NCI-H524 (cell line): ENCODE data around the gene LLGL2.

Experiments used
- DNase-seq, 2 experiments: peaks; one replicate each; lab custom pipeline; 2025; lab: John Stamatoyannopoulos, UW

LLGL2 gene

GRCh38 chr17:75521951-75522727 is 3.4 kb upstream of the LLGL2 start:
- no peak for DNase-seq

DNA sequence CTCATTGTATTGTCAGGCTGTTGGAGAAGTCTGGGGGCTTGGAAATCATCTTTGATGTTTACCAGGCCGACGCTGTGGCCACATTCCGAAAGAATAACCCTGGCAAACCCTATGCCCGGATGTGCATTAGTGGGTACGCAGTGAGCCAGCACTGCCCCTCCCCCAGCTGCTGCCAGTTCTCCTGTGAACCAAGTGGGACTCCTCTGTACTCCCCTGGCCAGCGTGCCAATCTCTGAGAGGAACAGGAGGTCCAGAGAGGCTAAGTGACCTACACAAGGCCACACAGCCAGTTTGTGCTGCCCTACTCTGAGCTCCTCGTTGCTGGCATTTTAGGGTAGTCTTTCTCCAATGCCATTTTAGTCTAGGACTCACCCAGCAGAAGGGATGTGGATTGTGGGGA is 1.9 kb upstream of the LLGL2 start:
- DNase-seq: no peak

DNA sequence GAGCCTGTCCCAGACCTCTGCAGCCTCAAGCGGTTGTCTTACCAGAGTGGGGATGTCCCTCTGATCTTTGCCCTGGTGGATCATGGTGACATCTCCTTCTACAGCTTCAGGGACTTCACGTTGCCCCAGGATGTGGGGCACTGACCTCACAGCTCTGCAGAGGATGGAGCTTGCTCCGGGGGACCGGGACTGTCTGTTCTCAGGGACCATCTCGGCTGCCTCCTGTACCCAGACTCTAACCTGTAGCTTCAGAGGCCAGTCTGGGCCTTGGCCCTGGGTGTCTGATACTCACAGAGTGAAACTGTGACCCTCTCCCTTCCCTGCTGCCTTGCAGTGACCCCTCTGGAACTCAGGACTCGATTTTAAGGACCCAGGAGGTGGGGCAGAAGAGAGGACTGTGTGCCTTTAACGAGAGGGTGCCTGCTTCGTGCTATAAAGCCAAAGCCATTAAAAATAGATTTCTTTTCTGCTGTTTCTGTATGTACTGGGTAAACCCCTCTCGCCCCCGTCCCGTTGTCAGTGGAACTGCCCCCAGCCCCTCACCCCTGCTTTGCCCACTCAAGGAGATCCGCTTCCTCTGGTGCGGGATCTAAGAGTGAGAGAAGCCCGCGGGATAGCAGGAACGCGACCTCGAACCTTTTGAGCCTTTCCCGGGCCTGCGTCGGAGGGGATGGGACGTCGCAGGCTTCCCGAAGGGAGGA is 1.1 kb upstream of the LLGL2 start:
- DNase-seq: no peak

DNA sequence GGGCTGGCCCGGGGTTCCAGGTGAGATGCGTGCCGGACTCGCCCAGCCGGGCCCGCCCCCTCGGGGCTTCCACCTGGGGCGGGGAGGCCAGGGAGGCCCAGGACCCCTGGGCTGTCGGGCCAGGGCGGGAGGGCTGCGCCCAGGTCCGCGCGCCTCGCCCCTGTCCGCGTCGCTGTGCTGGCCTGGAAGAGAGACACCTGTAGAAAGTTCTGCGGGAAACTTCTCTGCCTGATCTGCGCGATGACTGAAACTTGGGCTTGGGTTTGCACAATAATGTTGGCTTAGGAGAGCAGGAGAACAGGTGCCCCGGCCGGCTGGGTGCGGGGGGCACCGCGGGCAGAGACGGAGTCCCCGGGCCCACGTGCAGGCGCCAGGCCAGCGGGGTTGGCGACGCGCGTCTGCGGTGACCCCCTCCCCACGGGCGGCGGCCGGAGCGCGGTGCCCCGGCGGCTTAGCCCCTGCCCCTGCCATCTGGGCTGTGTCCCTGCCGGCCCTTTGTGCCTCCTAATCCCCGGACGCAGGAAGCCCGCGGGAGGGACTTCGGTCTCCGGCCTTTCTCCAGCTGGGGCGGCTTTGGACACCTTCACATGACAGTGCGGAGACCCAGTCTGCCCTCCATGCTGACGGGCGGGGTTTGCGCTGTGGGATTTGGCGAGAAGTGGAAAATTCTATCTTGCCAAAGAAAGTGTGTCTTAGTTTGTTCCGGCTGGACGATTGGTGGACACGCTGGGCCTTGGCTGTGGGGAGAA is 483 bp downstream of the LLGL2 start:
- peak in 1 of 2 experiments; percentile 54 for DNase-seq

DNA sequence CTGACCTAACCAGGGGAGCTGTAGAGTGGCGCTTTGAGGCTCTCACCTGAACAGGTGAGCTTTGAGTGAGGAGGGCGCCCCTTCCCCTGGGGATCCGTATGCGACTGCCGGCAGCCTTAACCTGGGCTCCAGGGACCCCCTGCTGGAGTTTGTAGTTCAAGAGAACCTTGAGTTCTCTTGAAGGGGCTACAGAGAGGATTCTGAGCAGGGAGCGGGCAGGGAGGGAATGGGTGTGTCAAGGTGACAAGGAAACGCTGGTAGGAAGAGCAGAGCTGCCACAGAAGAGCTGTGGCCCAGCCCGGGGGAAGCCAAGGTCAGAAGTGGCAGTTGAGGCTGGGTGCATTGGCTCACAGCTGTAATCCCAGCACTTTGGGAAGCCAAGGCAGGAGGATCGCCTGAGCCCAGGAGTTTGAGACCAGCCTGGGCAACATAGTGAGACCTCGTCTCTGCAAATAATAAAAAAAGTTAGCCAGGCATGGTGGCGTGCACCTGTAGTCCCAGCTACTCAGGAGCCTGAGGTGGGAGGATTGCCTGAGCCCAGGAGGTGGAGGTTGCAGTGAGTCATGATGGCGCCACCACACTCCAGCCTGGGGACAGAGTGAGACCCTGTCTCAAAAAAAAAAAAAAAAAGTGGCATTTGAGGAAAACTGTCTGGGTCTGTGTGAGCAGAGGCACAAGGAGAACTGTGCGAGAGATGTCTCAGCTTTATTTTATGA is 1.2 kb downstream of the LLGL2 start:
- DNase-seq: no peak

GRCh38 chr17:75530837-75531720 is 5.6 kb downstream of the LLGL2 start:
- no peak for DNase-seq

DNA sequence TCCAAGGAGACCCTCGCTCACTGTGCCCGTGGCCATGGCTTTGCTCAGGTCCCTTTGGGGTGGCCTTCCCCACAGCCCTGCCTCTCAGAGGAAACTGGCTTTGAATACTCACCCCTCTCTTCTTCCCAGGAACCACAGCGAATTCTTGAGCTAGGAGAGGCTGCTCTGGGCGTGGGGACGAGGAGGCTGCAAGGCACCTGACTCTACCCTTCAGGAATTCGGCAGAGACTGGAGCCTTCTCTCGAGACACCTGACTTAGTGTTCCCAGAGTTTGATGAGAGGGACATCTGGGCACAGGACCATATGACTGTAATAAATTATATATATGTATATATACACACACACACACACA is 6.2 kb downstream of the LLGL2 start:
- DNase-seq: no peak

- no peak for DNase-seq
Measured at GRCh38 chr17:75535119-75535537, 9.6 kb downstream of the LLGL2 start.

DNA sequence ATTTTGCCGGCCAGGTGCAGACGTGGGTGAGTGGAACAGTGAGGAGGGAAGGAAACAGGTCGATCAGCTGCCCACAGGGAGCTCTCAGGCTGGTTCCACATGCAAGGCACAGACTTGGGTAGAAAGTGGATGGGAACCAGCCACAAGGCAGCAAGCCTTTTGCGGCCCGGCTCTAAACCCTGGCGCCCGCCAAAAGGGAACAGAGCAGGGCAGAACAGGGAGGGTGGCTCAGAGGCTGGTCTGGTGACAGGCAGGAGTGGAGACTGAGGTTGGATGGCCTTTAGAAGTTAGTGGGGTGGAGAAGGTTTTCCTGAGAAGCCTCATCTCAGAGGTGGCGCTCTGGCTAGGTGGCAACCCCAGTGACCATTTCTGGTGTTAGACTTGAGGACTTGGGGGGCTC is 10.4 kb downstream of the LLGL2 start:
- no peak for DNase-seq

DNA sequence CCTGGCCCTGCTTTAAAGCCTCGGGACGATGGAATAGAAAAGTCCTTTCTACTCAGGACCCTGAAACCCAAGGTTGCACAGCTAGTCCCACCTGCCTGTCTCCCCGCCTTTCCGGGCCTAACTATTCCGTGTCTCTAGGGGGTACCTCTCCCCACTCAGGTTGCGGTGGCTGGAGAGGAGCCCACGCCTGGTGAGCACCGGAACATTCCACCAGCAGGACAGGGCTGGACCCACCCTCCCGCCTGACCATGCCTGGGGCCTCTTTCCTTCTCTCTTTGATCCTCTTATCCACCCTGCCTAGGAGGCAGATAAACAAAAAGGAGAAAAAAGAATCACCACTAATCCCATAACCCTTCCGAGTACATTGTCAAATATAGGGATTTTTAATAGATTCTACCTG is 10.9 kb downstream of the LLGL2 start:
- DNase-seq: no peak

GRCh38 chr17:75539967-75540729 is 14.7 kb downstream of the LLGL2 start:
- no peak for DNase-seq

GRCh38 chr17:75540923-75541503 is 15.5 kb downstream of the LLGL2 start:
- DNase-seq: no peak

DNA sequence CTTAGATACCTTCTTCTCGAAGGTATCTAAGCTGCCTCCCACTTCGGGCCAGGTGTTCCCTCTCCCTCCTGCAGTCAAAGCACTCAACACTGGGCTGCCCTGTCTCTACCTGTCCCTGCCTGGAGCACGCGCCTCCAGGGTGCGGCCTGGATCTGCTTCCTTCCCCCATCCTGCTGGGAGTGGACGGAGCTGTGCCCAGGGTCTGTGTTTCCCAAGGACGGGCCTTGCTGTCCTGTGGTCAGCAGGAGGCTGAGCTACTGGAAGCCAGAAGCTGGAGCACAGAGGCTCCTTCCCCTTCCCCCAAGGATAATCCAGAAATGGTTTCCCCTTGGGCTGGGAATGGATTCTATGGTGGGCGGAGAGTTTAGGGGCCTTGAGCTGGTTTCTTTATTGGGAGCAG is 16.7 kb downstream of the LLGL2 start:
- DNase-seq: no peak

DNA sequence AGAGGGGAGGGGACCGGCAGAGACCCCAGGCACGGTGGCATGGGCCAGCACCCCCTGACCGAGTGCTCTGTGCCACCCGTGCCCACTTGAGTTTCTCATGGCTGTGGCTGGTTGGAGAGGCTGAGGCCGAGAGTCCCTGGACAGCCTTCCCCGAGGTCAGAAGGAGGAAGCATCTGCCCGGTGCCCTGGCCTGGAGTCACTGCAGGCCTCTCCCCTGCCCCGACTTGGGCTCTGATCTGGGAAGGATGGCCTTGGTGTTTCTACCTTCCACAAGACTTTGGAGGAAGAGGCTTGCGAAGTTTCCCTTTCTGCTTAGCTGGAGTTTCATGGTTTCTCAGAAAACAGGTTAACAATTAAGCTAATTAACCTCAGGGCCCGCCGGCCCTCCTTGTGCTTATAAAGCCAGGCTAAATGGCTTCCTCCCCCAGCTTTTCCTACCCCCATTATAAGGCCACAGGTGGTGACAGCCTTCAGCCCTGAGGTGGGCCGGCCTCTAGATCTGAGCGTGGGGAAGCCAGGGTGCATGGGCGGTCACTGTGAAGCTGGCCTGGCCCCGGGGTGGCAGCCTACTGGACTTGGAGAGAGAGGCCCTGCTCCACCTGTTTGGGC is 17.3 kb downstream of the LLGL2 start:
- DNase-seq: no peak

DNA sequence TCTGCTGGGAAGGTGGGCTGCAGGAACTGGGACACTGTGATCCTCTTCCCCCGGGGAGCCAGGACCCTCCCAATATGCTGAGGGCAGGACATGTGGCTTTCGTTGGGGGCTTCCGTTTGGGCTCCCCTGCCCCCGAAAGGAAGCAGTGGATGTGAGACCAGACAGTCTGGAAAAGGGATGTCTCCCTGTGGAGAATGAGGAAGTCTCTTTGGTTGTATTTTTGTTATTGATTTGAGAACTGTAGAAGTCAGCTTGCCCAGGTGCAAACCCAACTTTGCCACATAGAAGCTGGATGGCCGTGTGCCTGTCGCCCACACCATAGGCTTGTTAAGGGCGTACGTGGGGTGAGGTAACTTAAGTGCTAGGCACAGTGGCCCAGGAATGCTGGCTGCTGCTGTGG is 18.8 kb downstream of the LLGL2 start:
- DNase-seq: no peak

GRCh38 chr17:75546181-75546580 is 20.7 kb downstream of the LLGL2 start:
- DNase-seq: no peak

GRCh38 chr17:75547091-75547490 is 21.6 kb downstream of the LLGL2 start:
- DNase-seq: no peak

GRCh38 chr17:75548813-75549212 is 23.3 kb downstream of the LLGL2 start:
- no peak for DNase-seq

DNA sequence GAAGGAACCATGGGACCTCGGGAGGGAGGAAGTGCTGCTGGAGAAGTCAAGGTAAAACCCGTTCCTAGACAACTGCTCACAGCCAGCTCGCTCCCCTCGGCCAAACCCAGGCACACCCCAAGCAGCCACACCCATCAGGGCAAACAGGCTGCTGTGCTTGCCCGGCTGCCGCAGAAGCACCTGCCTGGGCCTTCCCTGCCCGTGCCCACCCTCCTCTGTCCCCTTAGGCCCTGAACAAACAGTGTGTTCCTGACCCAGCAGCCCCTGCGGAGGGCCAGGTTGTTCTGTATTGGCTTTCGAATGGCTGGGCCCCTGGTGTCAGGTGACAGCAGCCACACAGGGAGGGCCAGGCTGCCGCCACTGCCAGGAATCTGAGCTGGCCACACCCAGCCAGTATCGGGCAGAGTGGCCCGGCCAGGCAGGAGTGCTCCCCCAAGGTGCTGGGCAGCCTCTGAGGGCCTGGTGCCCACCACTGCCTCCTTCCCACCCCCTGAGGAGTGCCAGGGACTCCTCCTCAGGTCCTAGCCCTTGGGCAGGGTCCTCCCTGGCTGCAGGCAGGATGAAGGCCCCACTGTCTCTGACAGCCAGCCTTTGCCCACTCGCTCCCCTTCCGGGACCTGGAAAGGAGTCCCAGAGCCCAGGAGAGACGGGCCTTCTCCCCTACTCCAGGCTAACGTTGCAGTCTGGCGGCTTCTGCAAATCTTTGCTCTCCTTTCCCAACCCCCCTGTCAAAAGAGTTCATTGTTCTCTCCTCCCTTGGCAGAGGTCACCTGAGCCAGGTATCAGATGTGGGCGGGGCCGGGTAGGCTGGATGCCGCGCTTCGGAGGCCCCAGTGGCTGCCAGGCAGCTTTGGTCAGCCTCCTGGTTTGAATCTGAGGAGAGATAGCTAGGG is 24.0 kb downstream of the LLGL2 start:
- DNase-seq: no peak
